ENCODE data around the gene TVP23C. TPM values are rescaled to one million over a fixed set of nuclear protein-coding genes. Genes with fewer than 3 reads are reported as not detected.

Gene TVP23C
- total and polyA plus RNA-seq, 3 experiments from 2014 or later: 6.3 to 7.6 (median 6.9) TPM

DNA sequence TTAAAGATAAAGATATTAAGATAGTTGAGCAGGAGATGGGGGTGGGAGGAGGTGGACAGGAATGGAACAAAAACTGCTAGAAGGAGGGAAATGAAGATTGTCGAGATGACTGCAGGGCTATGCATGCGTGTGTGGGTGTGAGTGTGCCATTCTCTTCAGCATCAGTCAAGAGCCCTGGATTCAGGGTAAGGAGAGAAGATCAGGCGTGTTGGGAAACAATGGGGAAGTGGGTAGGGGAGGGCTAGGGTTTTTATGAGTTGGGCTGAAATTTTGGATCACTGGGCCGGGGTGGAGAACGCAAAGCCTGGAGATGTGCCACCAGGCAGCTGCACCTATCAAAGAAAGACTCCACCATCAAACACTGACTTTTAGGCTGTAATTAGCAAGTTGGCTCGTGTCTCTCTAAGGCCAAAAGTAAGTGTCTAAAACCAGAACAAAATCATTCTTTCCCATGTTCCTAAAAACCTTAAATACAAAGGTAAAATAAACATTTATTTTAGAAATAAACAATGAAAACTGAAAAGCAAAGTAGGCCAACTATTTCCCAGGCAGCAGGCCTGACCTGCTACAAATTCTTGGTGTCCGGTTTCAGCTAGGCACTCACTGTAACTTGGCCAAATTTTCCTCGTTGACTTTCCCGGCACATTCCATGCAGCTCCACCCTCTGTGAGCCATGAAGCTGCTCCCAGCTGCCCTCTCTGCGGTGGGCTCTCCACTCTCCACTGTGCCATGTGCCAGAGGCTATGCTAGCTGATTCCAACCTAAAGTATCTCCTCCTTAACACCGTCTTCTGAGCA is 100.1 kb downstream of the TVP23C start:
- POLR2A ChIA-PET: no interaction called here
- Mint-ChIP-seq H3K36me3 (peaks cover 11 to 36% (median 17%) of the 10 kb centered on the region in 3 donors), H3K27me3 (no peaks in the 10 kb centered on the region), H3K4me3 (no peak overlapping the region), H3K9me3 (no peaks in the 10 kb centered on the region), H3K27ac (no peak overlapping the region), H3K4me1 (no peaks in the 10 kb centered on the region)
- Histone ChIP-seq H3K4me3 (ENCODE audit: low read length) (no peak overlapping the region), H3K4me1 (ENCODE audit: insufficient read depth, low read length) (no peaks in the 10 kb centered on the region), H3K27ac (ENCODE audit: low read depth, low read length) (no peak overlapping the region), H3K36me3 (ENCODE audit: insufficient read depth, low read length) (no peaks in the 10 kb centered on the region), H3K27me3 (ENCODE audit: insufficient read depth, low read length, poor library complexity, severe bottlenecking) (no peaks in the 10 kb centered on the region), H3K9me3 (ENCODE audit: low read length) (no peaks in the 10 kb centered on the region)
- no peak for DNase-seq
- CTCF ChIA-PET: no interaction called here

- Histone ChIP-seq H3K4me3 (ENCODE audit: low read length) (no peak overlapping the region), H3K4me1 (ENCODE audit: insufficient read depth, low read length) (no peaks in the 10 kb centered on the region), H3K27ac (ENCODE audit: low read depth, low read length) (no peak overlapping the region), H3K36me3 (ENCODE audit: insufficient read depth, low read length) (no peaks in the 10 kb centered on the region), H3K27me3 (ENCODE audit: insufficient read depth, low read length, poor library complexity, severe bottlenecking) (no peaks in the 10 kb centered on the region), H3K9me3 (ENCODE audit: low read length) (no peaks in the 10 kb centered on the region)
- peaks cover 37 to 65% (median 46%) of the 10 kb centered on the region in 3 donors for H3K36me3 Mint-ChIP-seq
- no peak for DNase-seq
- ChIA-PET CTCF (no interaction called here), POLR2A (no interaction called here)
- H3K9me3 Mint-ChIP-seq: peaks cover 2 to 8% (median 6%) of the 10 kb centered on the region in 5 donors
- H3K4me3 Mint-ChIP-seq: no peak overlapping the region
- H3K4me1 Mint-ChIP-seq: no peaks in the 10 kb centered on the region
- H3K27ac Mint-ChIP-seq: no peak overlapping the region
- H3K27me3 Mint-ChIP-seq: no peaks in the 10 kb centered on the region
Observed at GRCh38 chr17:15457723-15458094, 105.6 kb downstream of the TVP23C start.

GRCh38 chr17:15456972-15457722 is 106.1 kb downstream of the TVP23C start:
- Mint-ChIP-seq H3K36me3 (peaks cover 33 to 62% (median 45%) of the 10 kb centered on the region in 3 donors), H3K27me3 (no peaks in the 10 kb centered on the region), H3K9me3 (peaks cover 2 to 8% (median 6%) of the 10 kb centered on the region in 5 donors), H3K27ac (no peak overlapping the region), H3K4me3 (no peak overlapping the region), H3K4me1 (no peaks in the 10 kb centered on the region)
- no peaks in the 10 kb centered on the region for H3K36me3 ChIP-seq (ENCODE audit: insufficient read depth, low read length)
- no peak for DNase-seq
- H3K4me1 ChIP-seq (ENCODE audit: insufficient read depth, low read length): no peaks in the 10 kb centered on the region
- H3K4me3 ChIP-seq (ENCODE audit: low read length): no peak overlapping the region
- ChIA-PET CTCF (no interaction called here), POLR2A (no interaction called here)
- H3K27me3 ChIP-seq (ENCODE audit: insufficient read depth, low read length, poor library complexity, severe bottlenecking): no peaks in the 10 kb centered on the region
- H3K9me3 ChIP-seq (ENCODE audit: low read length): no peaks in the 10 kb centered on the region
- no peak overlapping the region for H3K27ac ChIP-seq (ENCODE audit: low read depth, low read length)

GRCh38 chr17:15456496-15456895 is 106.8 kb downstream of the TVP23C start:
- Histone ChIP-seq H3K36me3 (ENCODE audit: insufficient read depth, low read length) (no peaks in the 10 kb centered on the region), H3K4me3 (ENCODE audit: low read length) (no peak overlapping the region), H3K4me1 (ENCODE audit: insufficient read depth, low read length) (no peaks in the 10 kb centered on the region), H3K9me3 (ENCODE audit: low read length) (no peaks in the 10 kb centered on the region), H3K27me3 (ENCODE audit: insufficient read depth, low read length, poor library complexity, severe bottlenecking) (no peaks in the 10 kb centered on the region), H3K27ac (ENCODE audit: low read depth, low read length) (no peak overlapping the region)
- ChIA-PET POLR2A (no interaction called here), CTCF (no interaction called here)
- Mint-ChIP-seq H3K4me3 (no peak overlapping the region), H3K27ac (no peak overlapping the region), H3K4me1 (no peaks in the 10 kb centered on the region), H3K27me3 (no peaks in the 10 kb centered on the region), H3K9me3 (peaks cover 2 to 8% (median 6%) of the 10 kb centered on the region in 5 donors), H3K36me3 (peaks cover 33 to 57% (median 45%) of the 10 kb centered on the region in 3 donors)
- DNase-seq: no peak

DNA sequence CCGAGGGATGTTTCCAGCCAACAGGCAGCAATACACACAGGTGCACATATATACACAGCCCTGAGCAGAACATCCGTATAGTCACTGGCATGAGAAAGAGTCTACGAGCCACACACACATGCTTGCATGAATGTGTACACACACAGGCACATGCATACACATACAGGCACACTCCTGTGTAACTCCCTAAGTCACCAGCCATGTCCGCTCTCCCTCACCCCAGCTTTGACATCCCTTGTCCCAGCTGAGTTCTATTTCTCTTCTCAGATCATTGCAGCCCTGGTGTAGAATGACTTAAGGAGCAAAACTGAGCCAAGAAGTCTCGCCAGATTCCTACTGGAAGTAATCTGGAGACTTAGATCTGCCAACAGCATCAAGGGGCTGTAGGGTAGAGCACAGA is 108.9 kb downstream of the TVP23C start:
- Mint-ChIP-seq H3K36me3 (peaks cover 27 to 42% (median 41%) of the 10 kb centered on the region in 3 donors), H3K9me3 (peaks cover 2 to 8% (median 6%) of the 10 kb centered on the region in 5 donors), H3K27me3 (no peaks in the 10 kb centered on the region), H3K4me1 (no peaks in the 10 kb centered on the region), H3K27ac (peak overlapping the region in 2 of 8 donors; percentile 51 to 88), H3K4me3 (no peak overlapping the region)
- Histone ChIP-seq H3K36me3 (ENCODE audit: insufficient read depth, low read length) (no peaks in the 10 kb centered on the region), H3K27me3 (ENCODE audit: insufficient read depth, low read length, poor library complexity, severe bottlenecking) (no peaks in the 10 kb centered on the region), H3K9me3 (ENCODE audit: low read length) (no peaks in the 10 kb centered on the region), H3K27ac (ENCODE audit: low read depth, low read length) (no peak overlapping the region), H3K4me1 (ENCODE audit: insufficient read depth, low read length) (no peaks in the 10 kb centered on the region), H3K4me3 (ENCODE audit: low read length) (no peak overlapping the region)
- no peak for DNase-seq
- ChIA-PET POLR2A (no interaction called here), CTCF (no interaction called here)

GRCh38 chr17:15453782-15454181 is 109.5 kb downstream of the TVP23C start:
- ChIA-PET POLR2A (no interaction called here), CTCF (no interaction called here)
- Histone ChIP-seq H3K27me3 (ENCODE audit: insufficient read depth, low read length, poor library complexity, severe bottlenecking) (no peaks in the 10 kb centered on the region), H3K4me1 (ENCODE audit: insufficient read depth, low read length) (no peaks in the 10 kb centered on the region), H3K27ac (ENCODE audit: low read depth, low read length) (no peak overlapping the region), H3K4me3 (ENCODE audit: low read length) (no peak overlapping the region), H3K36me3 (ENCODE audit: insufficient read depth, low read length) (no peaks in the 10 kb centered on the region), H3K9me3 (ENCODE audit: low read length) (no peaks in the 10 kb centered on the region)
- Mint-ChIP-seq H3K4me3 (no peak overlapping the region), H3K36me3 (peaks cover 30 to 42% (median 41%) of the 10 kb centered on the region in 3 donors), H3K27ac (peak overlapping the region in 1 of 8 donors; percentile 88), H3K4me1 (no peaks in the 10 kb centered on the region), H3K9me3 (peaks cover 2 to 8% (median 6%) of the 10 kb centered on the region in 5 donors), H3K27me3 (no peaks in the 10 kb centered on the region)
- no peak for DNase-seq

DNA sequence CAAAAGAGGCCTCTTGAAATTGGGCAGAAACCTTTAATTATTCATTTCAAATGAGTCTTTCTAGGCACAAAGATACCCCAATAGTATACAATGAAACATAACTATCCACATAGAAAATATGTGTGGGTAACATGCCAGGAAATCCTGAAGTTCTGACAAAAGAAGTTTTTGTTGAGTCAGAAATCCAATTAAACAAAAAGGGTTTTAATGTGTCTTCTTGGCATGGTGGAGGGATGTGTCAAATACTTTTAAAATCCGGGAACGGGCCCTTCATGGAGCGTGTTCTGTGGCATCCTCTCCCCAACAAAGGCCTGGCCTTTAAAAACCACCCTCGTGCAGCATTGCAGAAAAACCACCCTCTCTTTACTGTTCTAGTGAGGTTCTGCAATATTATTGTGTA is 110.0 kb downstream of the TVP23C start:
- ChIA-PET POLR2A (no interaction called here), CTCF (no interaction called here)
- Mint-ChIP-seq H3K9me3 (peaks cover 2 to 8% (median 6%) of the 10 kb centered on the region in 5 donors), H3K4me3 (no peak overlapping the region), H3K27ac (no peak overlapping the region), H3K27me3 (no peaks in the 10 kb centered on the region), H3K4me1 (no peaks in the 10 kb centered on the region), H3K36me3 (peaks cover 29 to 40% (median 40%) of the 10 kb centered on the region in 3 donors)
- H3K27ac ChIP-seq (ENCODE audit: low read depth, low read length): no peak overlapping the region
- no peak for DNase-seq
- no peaks in the 10 kb centered on the region for H3K27me3 ChIP-seq (ENCODE audit: insufficient read depth, low read length, poor library complexity, severe bottlenecking)
- H3K4me3 ChIP-seq (ENCODE audit: low read length): no peak overlapping the region
- H3K9me3 ChIP-seq (ENCODE audit: low read length): no peaks in the 10 kb centered on the region
- no peaks in the 10 kb centered on the region for H3K36me3 ChIP-seq (ENCODE audit: insufficient read depth, low read length)
- no peaks in the 10 kb centered on the region for H3K4me1 ChIP-seq (ENCODE audit: insufficient read depth, low read length)

DNA sequence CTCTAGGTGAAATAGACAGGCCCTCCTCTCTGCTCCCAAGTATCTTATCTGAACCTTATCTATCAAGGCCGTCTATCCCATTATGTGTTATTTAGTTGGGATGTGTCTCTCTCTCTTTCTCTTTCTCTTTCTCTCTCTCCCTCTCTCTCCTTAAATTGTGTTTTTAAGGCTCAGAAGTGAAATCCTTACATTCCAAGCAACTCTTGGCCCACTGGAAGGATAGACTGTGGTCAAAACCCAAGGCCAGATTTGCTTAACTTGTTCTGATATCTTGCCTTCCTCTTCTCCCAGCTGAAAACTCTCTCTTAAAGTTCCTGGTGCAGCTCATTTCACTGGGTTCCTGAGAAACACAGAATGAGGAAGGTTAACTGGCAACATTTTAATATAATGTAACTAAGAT is 110.5 kb downstream of the TVP23C start:
- Histone ChIP-seq H3K4me1 (ENCODE audit: insufficient read depth, low read length) (no peaks in the 10 kb centered on the region), H3K9me3 (ENCODE audit: low read length) (no peaks in the 10 kb centered on the region), H3K36me3 (ENCODE audit: insufficient read depth, low read length) (no peaks in the 10 kb centered on the region), H3K4me3 (ENCODE audit: low read length) (no peak overlapping the region), H3K27ac (ENCODE audit: low read depth, low read length) (no peak overlapping the region), H3K27me3 (ENCODE audit: insufficient read depth, low read length, poor library complexity, severe bottlenecking) (no peaks in the 10 kb centered on the region)
- no peaks in the 10 kb centered on the region for H3K4me1 Mint-ChIP-seq
- no peak overlapping the region for H3K4me3 Mint-ChIP-seq
- H3K27ac Mint-ChIP-seq: no peak overlapping the region
- H3K36me3 Mint-ChIP-seq: peaks cover 26 to 37% (median 37%) of the 10 kb centered on the region in 3 donors
- DNase-seq: no peak
- no peaks in the 10 kb centered on the region for H3K27me3 Mint-ChIP-seq
- CTCF ChIA-PET: no interaction called here
- POLR2A ChIA-PET: no interaction called here
- peaks cover 2 to 8% (median 6%) of the 10 kb centered on the region in 5 donors for H3K9me3 Mint-ChIP-seq
